IMR-90 (cell line): ENCODE measurements around the gene LDB2. TPM values are rescaled to one million over a fixed set of nuclear protein-coding genes. Genes with fewer than 3 reads are reported as not detected.
A peak's percentile ranks its signal among the peaks of the same experiment; 100 is the strongest.

Source experiments
- ATAC-seq: fragments of 200-7000 bp; cut with Tn5 transposase; 2 replicates; pipeline ENCODE4 v1.9.1; 2020; ENCODE audit warnings: low read depth, mild to moderate bottlenecking, moderate library complexity
- BruUV-seq: library from RNA; stranded (reverse); fragments of 400-500 nt; replicated peaks from 2 replicates; lab custom pipeline; 2021; lab: Mats Ljungman, UMichigan
- CTCF ChIA-PET: fragments of 300-600 bp; formaldehyde crosslinking; extraction: SDS; loops from one replicate; lab custom pipeline; 2021; ENCODE audit warnings: antibody characterized with exemption; lab: Yijun Ruan, JAX
- POLR2A ChIA-PET: fragments of 300-600 bp; sonication (Branson Sonifier 250); formaldehyde crosslinking; loops from one replicate; lab custom pipeline; 2022; ENCODE audit warnings: antibody characterized with exemption; ENCODE audit not compliant: unreplicated experiment; lab: Charles Lee
- DNase-seq: peaks from one replicate; pipeline ENCODE4 v3.0.0; 2013
- H2AFZ ChIP-seq: replicated peaks from 2 replicates; pipeline ENCODE3; 2013; ENCODE audit warnings: low read length, mild to moderate bottlenecking; ENCODE audit not compliant: poor library complexity
- H2AK5ac ChIP-seq: 2 replicates; pipeline ENCODE4 v1.6.1; 2013; ENCODE audit warnings: low read depth, low read length, inconsistent platforms
- H2AK9ac ChIP-seq: replicated peaks from 2 replicates; pipeline ENCODE3; 2013; ENCODE audit warnings: mild to moderate bottlenecking, low read depth, low read length, moderate library complexity; ENCODE audit not compliant: poor library complexity
- H2BK120ac ChIP-seq: 2 replicates; pipeline ENCODE4 v1.6.1; 2013; ENCODE audit warnings: low read depth, low read length, inconsistent platforms
- H2BK15ac ChIP-seq: 3 replicates; pipeline ENCODE4 v1.6.1; 2013; ENCODE audit warnings: low read depth, low read length, inconsistent platforms
- H2BK20ac ChIP-seq: 2 replicates; pipeline ENCODE4 v1.6.1; 2013; ENCODE audit warnings: low read depth, mild to moderate bottlenecking, inconsistent platforms, low read length, moderate library complexity
- H2BK5ac ChIP-seq: 2 replicates; pipeline ENCODE4 v1.6.1; 2013; ENCODE audit warnings: mild to moderate bottlenecking, low read depth, low read length, inconsistent platforms; ENCODE audit not compliant: poor library complexity, severe bottlenecking
- H3K14ac ChIP-seq: replicated peaks from 2 replicates; pipeline ENCODE4 v1.6.1; 2013; ENCODE audit warnings: low read depth, low read length, inconsistent platforms
- H3K18ac ChIP-seq: 2 replicates; pipeline ENCODE4 v1.6.1; 2013; ENCODE audit warnings: low read depth, low read length, control low read depth
- H3K23ac ChIP-seq: 2 replicates; pipeline ENCODE4 v1.6.1; 2013; ENCODE audit warnings: low read depth, low read length, inconsistent platforms
- H3K27ac ChIP-seq: 2 replicates; pipeline ENCODE4 v1.5.1; 2013; ENCODE audit warnings: mild to moderate bottlenecking, control low read depth, low read length; ENCODE audit not compliant: insufficient read depth
- H3K27me3 ChIP-seq: 2 replicates; pipeline ENCODE4 v1.6.1; 2013; ENCODE audit warnings: low read length; ENCODE audit not compliant: control insufficient read depth, insufficient read depth
- H3K36me3 ChIP-seq: 2 replicates; pipeline ENCODE4 v1.6.1; 2013; ENCODE audit warnings: low read length, mixed read lengths; ENCODE audit not compliant: control insufficient read depth, insufficient read depth
- H3K4ac ChIP-seq: 2 replicates; pipeline ENCODE4 v1.6.1; 2013; ENCODE audit warnings: low read depth, low read length, inconsistent platforms
- H3K4me1 ChIP-seq: 2 replicates; pipeline ENCODE4 v1.6.1; 2013; ENCODE audit warnings: low read length, mixed read lengths; ENCODE audit not compliant: control insufficient read depth, insufficient read depth
- H3K4me2 ChIP-seq: 2 replicates; pipeline ENCODE4 v1.6.1; 2013; ENCODE audit warnings: low read depth, mild to moderate bottlenecking, control low read depth, low read length, moderate library complexity
- H3K4me3 ChIP-seq: 2 replicates; pipeline ENCODE4 v1.5.1; 2013; ENCODE audit warnings: low read depth, mild to moderate bottlenecking, control low read depth, low read length, moderate library complexity; ENCODE audit not compliant: insufficient read depth
- H3K56ac ChIP-seq: 2 replicates; pipeline ENCODE4 v1.6.1; 2013; ENCODE audit warnings: low read length, inconsistent platforms; ENCODE audit not compliant: insufficient read depth; ENCODE audit errors: extremely low read depth
- H3K79me1 ChIP-seq, 2 experiments: 2 replicates each; pipeline ENCODE4 v1.6.1; 2013; ENCODE audit warnings: low read length in 2 of 2, inconsistent platforms in 1 of 2, low read depth in 1 of 2
- H3K9ac ChIP-seq: 2 replicates; pipeline ENCODE4 v1.6.1; 2013; ENCODE audit warnings: low read depth, low read length, control low read depth
- H3K9me1 ChIP-seq: 2 replicates; pipeline ENCODE4 v1.6.1; 2013; ENCODE audit warnings: low read length, inconsistent platforms; ENCODE audit not compliant: insufficient read depth
- H3K9me3 ChIP-seq: 2 replicates; pipeline ENCODE4 v1.6.1; 2013; ENCODE audit warnings: low read length; ENCODE audit not compliant: control insufficient read depth, insufficient read depth
- H4K20me1 ChIP-seq: 2 replicates; pipeline ENCODE4 v1.6.1; 2013; ENCODE audit warnings: low read length, inconsistent platforms; ENCODE audit not compliant: insufficient read depth
- H4K5ac ChIP-seq: 2 replicates; pipeline ENCODE4 v1.6.1; 2013; ENCODE audit warnings: mild to moderate bottlenecking, low read depth, low read length, control low read depth
- H4K8ac ChIP-seq, 2 experiments: 2 replicates each; pipeline ENCODE4 v1.6.1; 2013; ENCODE audit warnings: low read depth in 2 of 2, low read length in 2 of 2, control low read depth in 1 of 2, inconsistent platforms in 1 of 2
- H4K91ac ChIP-seq: 2 replicates; pipeline ENCODE4 v1.6.1; 2013; ENCODE audit warnings: low read depth, low read length, inconsistent platforms; ENCODE audit not compliant: insufficient read depth
- BHLHE40 ChIP-seq: fragments of 150-350 bp; IDR thresholded peaks from 2 replicates; pipeline ENCODE4 v1.6.1; 2016; ENCODE audit warnings: mild to moderate bottlenecking, low read depth, low read length
- CEBPB ChIP-seq: IDR thresholded peaks from 2 replicates; pipeline ENCODE4 v1.6.1; 2012; ENCODE audit warnings: low read depth, low read length, improper control_type of control experiment
- CHD1 ChIP-seq: IDR thresholded peaks from 2 replicates; pipeline ENCODE4 v1.6.1; 2012; ENCODE audit warnings: low read depth, low read length, improper control_type of control experiment
- ELK1 ChIP-seq: fragments of 150-350 bp; IDR thresholded peaks from 2 replicates; pipeline ENCODE4 v1.6.1; 2016; ENCODE audit warnings: low read depth, mild to moderate bottlenecking, low read length, moderate library complexity, borderline replicate concordance
- FOS ChIP-seq: fragments of 150-350 bp; IDR thresholded peaks from 2 replicates; pipeline ENCODE4 v1.6.1; 2016; ENCODE audit warnings: low read depth, low read length
- MAFK ChIP-seq: IDR thresholded peaks from 2 replicates; pipeline ENCODE4 v1.6.1; 2012; ENCODE audit warnings: low read depth, low read length, improper control_type of control experiment
- MAZ ChIP-seq: IDR thresholded peaks from 2 replicates; pipeline ENCODE4 v1.6.1; 2012; ENCODE audit warnings: low read depth, mild to moderate bottlenecking, low read length, improper control_type of control experiment, moderate library complexity, borderline replicate concordance
- MXI1 ChIP-seq: IDR thresholded peaks from 2 replicates; pipeline ENCODE4 v1.6.1; 2012; ENCODE audit warnings: low read depth, mild to moderate bottlenecking, low read length, moderate library complexity, borderline replicate concordance
- NFE2L2 ChIP-seq: fragments of 150-350 bp; IDR thresholded peaks from 2 replicates; pipeline ENCODE4 v1.6.1; 2016; ENCODE audit warnings: low read depth, mild to moderate bottlenecking, low read length
- POLR2A ChIP-seq: IDR thresholded peaks from 2 replicates; pipeline ENCODE4 v1.6.1; 2012; ENCODE audit warnings: mild to moderate bottlenecking, low read depth, low read length
- RAD21 ChIP-seq: IDR thresholded peaks from 2 replicates; pipeline ENCODE4 v1.6.1; 2012; ENCODE audit warnings: low read length, improper control_type of control experiment
- RCOR1 ChIP-seq: IDR thresholded peaks from 2 replicates; pipeline ENCODE4 v1.6.1; 2012; ENCODE audit warnings: mild to moderate bottlenecking, low read length, improper control_type of control experiment; ENCODE audit not compliant: insufficient replicate concordance
- RFX5 ChIP-seq: IDR thresholded peaks from 2 replicates; pipeline ENCODE4 v1.8.0; 2012; ENCODE audit warnings: low read depth, mild to moderate bottlenecking, low read length, moderate library complexity
- SMC3 ChIP-seq: fragments of 150-350 bp; IDR thresholded peaks from 2 replicates; pipeline ENCODE4 v1.6.1; 2016; ENCODE audit warnings: low read depth, mild to moderate bottlenecking, antibody characterized with exemption, low read length, moderate library complexity
- WGBS, 2 experiments: methylation state at CpG; one replicate each; pipeline versions ENCODE4 v1.1.5 to v1.1.7; 2013; ENCODE audit warnings: missing lambda C conversion rate in 2 of 2; ENCODE audit not compliant: insufficient read length in 1 of 2; ENCODE audit errors: extremely low coverage in 2 of 2; 5-methylcytosine and 5-hydroxymethylcytosine counted together
- dilution Hi-C: fragments of 300-500 bp; cut with HindIII; formaldehyde crosslinking; loops from one replicate; pipeline ENCODE4 v1.14.3; 2018; ENCODE audit warnings: low sequenced_read_pairs; ENCODE audit not compliant: unreplicated experiment
- in situ Hi-C: fragments of 300-500 bp; cut with MboI; formaldehyde crosslinking; loops from 3 replicates; pipeline ENCODE4 v1.14.3; 2019; ENCODE audit warnings: low sequenced_read_pairs, inconsistent platforms, mixed read lengths
- intact Hi-C: fragments of 100-400 bp; cut with micrococcal nuclease; formaldehyde crosslinking; loops from 2 replicates; pipeline ENCODE4 v1.10.0; 2022
- polyA plus RNA-seq, 3 experiments: library from polyadenylated mRNA; depleted of rRNA; stranded (reverse); fragments of >200 nt; gene quantifications; 2 replicates each; pipeline ENCODE4 v1.2.3, GENCODE V29; 2012; ENCODE audit warnings: low replicate concordance in 1 of 3
- total RNA-seq: library from RNA; depleted of rRNA; stranded (reverse); fragments of >200 nt; gene quantifications from 2 replicates; pipeline ENCODE4 v1.2.3, GENCODE V29; 2012
- TF ChIP-seq, protein P1 (sequence below): conservative IDR thresholded peaks from 2 replicates; pipeline ENCODE4 v1.5.1; 2012; ENCODE audit warnings: mild to moderate bottlenecking, low read depth, low read length, improper control_type of control experiment
- TF ChIP-seq, protein P2 (sequence below): fragments of 150-350 bp; IDR thresholded peaks from 2 replicates; pipeline ENCODE4 v1.6.1; 2017; ENCODE audit warnings: mild to moderate bottlenecking, antibody characterized with exemption, low read length, low read depth

LDB2 gene
- total and polyA plus RNA-seq, 2 of the 4 experiments (the other 2 are of a cell fraction), result 67.9 to 116 TPM

- TF ChIP-seq FOS (no peak), POLR2A (no peak), BHLHE40 (no peak), MAZ (no peak), CEBPB (no peak), CHD1 (no peak), NFE2L2 (no peak), RAD21 (no peak), MXI1 (no peak), SMC3 (no peak), RFX5 (no peak), ELK1 (no peak), RCOR1 (no peak), MAFK (no peak)
- TF ChIP-seq, protein P1, sequence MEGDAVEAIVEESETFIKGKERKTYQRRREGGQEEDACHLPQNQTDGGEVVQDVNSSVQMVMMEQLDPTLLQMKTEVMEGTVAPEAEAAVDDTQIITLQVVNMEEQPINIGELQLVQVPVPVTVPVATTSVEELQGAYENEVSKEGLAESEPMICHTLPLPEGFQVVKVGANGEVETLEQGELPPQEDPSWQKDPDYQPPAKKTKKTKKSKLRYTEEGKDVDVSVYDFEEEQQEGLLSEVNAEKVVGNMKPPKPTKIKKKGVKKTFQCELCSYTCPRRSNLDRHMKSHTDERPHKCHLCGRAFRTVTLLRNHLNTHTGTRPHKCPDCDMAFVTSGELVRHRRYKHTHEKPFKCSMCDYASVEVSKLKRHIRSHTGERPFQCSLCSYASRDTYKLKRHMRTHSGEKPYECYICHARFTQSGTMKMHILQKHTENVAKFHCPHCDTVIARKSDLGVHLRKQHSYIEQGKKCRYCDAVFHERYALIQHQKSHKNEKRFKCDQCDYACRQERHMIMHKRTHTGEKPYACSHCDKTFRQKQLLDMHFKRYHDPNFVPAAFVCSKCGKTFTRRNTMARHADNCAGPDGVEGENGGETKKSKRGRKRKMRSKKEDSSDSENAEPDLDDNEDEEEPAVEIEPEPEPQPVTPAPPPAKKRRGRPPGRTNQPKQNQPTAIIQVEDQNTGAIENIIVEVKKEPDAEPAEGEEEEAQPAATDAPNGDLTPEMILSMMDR, result no peak
- TF ChIP-seq, protein P2, sequence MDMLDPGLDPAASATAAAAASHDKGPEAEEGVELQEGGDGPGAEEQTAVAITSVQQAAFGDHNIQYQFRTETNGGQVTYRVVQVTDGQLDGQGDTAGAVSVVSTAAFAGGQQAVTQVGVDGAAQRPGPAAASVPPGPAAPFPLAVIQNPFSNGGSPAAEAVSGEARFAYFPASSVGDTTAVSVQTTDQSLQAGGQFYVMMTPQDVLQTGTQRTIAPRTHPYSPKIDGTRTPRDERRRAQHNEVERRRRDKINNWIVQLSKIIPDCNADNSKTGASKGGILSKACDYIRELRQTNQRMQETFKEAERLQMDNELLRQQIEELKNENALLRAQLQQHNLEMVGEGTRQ, result no peak
- Histone ChIP-seq H3K4me2 (peak overlapping the region; percentile 48; the same call in 1 of the 2 replicates), H3K79me1 (peaks cover 0 to 11% of the 10 kb centered on the region in 2 experiments; a peak in 2 of 4 replicates), H4K5ac (no peak overlapping the region), H2AFZ (no peak overlapping the region), H3K56ac (no peak overlapping the region), H4K8ac (no peak overlapping the region), H3K9me3 (no peaks in the 10 kb centered on the region), H3K27me3 (no peaks in the 10 kb centered on the region), H4K20me1 (no peaks in the 10 kb centered on the region), H2BK120ac (0 out of 2 replicates have a peak overlapping the region, but pooled peaks have one; percentile 1), H3K23ac (no peak overlapping the region), H2AK5ac (no peak overlapping the region), H3K4me1 (peaks cover 9% of the 10 kb centered on the region), H3K9ac (no peak overlapping the region), H2BK15ac (no peak overlapping the region), H4K91ac (no peak overlapping the region), H3K27ac (no peak overlapping the region), H2BK5ac (no peak overlapping the region), H3K9me1 (no peaks in the 10 kb centered on the region), H3K18ac (no peak overlapping the region), H3K4me3 (no peak overlapping the region), H3K14ac (no peak overlapping the region), H3K36me3 (no peaks in the 10 kb centered on the region), H3K4ac (no peak overlapping the region), H2AK9ac (no peak overlapping the region), H2BK20ac (no peak overlapping the region)
- CTCF ChIA-PET, result no interaction called here
- in situ Hi-C loops (loop anchor here (25.0 kb wide), 1 partner anchor 412 kb away; no protein-coding TSS in a partner anchor), dilution Hi-C loops (no loop called here), intact Hi-C loops (no loop called here)
- POLR2A ChIA-PET, result no interaction called here
- ATAC-seq (no peak), DNase-seq (no peak)
- whole genome bisulfite sequencing, 2 experiments, result no CpG with 5 or more reads among the region's 2 CpGs
- BruUV-seq, result no TSS peak
Measured at GRCh38 chr4:16900325-16900724, 1.9 kb upstream of the LDB2 start.
